COR-L47 (cell line): Measurements from ENCODE around the gene ERG.

Experiments used
- DNase-seq: peaks from one replicate; lab custom pipeline; 2025; lab: John Stamatoyannopoulos, UW

The ERG gene, protein sequence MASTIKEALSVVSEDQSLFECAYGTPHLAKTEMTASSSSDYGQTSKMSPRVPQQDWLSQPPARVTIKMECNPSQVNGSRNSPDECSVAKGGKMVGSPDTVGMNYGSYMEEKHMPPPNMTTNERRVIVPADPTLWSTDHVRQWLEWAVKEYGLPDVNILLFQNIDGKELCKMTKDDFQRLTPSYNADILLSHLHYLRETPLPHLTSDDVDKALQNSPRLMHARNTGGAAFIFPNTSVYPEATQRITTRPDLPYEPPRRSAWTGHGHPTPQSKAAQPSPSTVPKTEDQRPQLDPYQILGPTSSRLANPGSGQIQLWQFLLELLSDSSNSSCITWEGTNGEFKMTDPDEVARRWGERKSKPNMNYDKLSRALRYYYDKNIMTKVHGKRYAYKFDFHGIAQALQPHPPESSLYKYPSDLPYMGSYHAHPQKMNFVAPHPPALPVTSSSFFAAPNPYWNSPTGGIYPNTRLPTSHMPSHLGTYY

DNA sequence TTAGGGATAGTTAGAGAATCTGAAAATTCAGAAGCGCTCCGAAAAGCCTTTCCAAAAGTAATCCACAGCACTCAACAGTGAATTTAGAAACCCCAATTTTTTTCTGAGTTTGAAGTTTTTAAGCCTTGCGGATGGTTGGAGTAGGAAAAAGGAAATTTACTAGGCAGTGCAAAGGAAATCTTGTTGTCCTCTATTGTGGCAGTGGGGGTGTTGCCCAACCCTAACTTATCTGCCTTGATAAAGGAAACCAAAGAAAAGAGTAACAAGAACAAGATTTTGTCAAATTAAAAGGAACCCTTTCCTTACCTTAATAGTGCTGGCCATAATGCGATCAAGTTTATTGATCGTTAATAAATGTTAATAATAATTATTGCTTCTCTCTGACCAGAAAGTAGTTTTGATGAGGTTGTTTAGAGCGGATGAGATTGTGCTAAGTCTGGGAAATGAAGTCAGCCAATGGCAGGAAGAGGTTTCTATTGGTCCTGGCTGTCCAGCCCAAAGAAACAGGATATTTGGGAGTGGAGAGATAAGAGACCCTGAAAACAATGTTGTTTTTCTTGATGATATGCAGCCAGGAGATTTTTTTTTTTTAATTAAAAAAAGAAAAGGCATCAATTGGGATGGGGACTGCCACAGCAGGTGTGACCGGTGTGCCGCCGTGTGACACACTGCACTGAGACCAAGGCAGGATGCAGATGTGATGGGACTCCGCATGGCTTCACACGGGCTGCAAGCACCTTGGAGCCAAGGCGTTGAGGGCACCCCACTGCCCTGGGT lies at the start of gene ERG:
Gene ERG (minus strand): TSS at position 421 of the 777 bp plus-strand sequence. CDS start 97 bp downstream, at position 324.
- DNase-seq = no peak

DNA sequence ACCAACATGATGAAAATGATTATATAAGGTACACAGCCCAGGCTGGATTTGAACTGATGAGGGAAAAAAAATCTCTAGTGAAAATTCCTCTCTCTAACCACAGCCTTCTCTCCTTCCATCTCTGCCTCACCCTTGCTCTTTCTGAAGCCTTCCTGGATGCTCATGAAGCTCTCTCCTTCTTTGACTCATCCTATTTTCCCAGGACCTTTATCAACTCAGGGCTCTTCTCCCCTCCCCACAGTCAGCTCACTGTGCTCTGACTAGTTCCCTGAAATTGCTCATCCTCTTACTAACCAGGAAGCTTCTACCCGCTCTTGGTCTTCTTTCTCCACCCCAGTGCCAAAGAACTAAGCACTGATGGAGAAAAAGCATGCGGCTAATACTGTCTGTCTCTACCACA lies 46.4 kb upstream of the ERG start:
- no peak for DNase-seq

DNA sequence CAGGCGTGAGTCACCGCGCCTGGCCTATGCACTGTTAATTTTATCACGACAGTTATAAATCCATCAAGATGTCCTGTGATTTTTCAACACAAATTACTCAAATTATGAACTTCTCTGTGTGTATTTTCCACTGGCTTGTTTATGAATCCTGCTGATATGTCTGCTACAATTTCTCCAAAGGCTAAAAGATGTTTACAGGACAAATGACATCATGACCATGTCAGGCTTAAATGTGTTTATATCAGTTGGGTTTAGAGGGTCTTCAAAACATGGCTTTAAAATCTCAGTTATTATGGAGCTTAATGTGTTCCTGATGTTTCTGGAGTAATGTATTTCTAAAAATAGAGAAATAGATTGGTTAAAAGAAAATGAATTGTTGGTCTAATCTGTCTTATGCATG lies 44.0 kb upstream of the ERG start:
- no peak for DNase-seq

DNA sequence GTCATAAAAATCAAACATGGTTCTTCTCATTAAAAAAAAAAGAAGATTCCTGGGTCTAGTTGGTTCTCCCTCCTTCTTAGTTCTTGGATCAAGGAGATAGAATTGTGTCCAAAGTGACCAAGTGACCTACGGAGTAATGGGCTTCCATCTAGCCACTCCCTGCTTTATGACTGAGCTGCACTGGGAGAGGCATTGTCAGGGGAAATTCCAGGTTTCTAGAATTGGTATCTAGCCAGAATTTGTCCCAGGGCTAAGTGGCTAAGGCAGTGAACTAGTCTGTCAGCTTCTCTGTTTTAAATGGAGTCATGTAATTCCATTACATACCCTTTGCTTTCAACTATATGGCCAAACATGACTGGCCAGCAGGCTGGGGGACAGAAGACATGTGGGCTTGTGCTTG lies 40.1 kb upstream of the ERG start:
- no peak for DNase-seq

DNA sequence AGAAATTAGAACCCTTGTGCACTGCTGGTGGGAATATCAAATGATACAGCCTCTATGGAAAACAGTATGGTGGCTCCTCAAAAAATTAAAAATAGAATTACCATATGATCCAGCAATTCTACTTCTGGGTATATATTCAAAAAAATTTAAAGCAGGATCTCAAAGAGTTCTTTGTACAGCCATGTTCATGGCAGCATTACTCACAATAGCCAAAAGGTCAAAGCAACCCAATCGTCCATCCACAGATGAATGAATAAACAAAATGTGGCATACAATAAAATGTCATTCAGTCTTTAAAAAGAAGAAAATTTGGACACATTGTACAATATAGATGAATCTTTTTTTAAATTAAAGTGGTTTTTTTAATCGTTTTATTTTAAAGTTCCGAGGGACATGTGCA lies 36.3 kb upstream of the ERG start:
- no peak for DNase-seq

DNA sequence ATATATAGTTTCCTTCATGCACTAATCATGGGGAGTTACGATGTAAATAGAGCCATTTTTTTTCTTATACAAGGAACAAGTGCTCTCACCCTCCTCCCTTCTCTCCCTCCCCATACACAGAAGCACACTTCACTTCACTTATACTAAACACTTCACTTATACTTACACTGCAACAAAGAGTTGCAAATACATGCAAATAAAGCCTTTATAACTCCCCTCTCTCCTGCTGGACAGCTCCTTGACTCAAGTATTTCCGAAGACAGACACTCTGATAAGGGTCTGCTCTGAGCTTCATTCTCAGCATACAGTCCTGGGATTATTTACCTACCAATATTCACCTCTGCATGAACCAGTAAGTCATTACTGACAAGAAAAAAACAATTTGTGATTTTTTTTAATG lies 35.6 kb upstream of the ERG start:
- DNase-seq = no peak

DNA sequence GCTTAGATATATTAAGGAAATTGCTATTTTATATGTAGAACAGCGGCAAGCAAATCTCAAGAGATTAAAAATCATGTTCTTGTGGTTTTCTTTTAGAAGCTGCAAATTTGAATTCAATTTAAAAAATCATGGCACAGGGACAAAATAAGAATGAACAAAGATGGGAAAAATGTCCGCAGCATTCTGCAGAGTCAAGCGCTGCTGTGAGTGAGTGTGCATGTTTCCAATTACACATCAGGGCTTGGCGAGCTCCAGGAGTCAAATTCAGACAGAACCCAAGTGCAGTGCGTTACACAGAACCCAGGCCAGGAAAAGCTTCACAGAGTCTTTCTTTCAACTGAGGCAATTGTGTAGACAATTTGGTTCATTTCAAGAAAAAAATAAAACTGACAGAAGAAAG lies 33.3 kb upstream of the ERG start:
- no peak for DNase-seq

DNA sequence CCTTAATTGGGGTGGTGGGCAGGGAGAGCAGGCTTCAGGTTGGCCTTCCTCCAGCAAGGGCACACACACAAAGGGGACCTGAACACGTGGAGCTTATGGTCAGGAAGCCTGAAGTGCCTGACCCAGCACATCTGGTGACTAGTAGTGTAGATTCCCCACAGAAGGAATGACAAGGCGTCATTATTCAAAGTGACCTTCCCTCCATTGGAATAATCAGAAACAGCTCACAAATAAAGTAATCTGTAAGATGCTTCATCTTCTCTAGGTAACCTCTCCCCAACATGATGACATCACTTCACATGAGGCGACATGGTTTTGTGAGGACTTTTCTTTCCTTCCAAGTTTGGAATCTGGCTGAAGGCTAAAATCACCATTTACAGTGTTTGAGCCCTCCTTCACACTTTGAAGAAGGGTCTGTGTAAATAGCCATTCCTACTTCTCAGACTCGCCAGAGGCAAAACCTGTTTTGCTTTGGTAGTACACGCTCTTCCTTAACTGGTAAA lies 32.8 kb upstream of the ERG start:
- DNase-seq = no peak

DNA sequence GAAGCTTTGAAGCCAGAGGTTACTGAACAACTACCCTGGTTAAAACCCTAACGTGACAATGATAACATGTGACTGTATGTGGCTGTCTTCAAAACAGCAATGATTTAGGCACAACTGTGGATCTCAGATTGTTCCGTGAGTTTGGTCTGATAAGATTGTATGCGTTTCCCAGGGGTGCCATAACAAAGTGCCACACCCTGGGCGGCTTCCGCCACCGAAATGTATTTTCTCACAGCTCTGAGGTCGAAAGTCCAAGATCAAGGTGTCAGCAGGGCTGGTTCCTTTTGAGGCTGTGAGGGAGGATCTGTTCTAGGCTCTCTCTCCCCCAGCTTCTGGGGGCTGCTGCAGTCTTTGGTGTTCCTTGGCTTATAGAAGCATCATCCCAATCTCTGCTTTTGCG lies 29.5 kb upstream of the ERG start:
- DNase-seq = no peak

DNA sequence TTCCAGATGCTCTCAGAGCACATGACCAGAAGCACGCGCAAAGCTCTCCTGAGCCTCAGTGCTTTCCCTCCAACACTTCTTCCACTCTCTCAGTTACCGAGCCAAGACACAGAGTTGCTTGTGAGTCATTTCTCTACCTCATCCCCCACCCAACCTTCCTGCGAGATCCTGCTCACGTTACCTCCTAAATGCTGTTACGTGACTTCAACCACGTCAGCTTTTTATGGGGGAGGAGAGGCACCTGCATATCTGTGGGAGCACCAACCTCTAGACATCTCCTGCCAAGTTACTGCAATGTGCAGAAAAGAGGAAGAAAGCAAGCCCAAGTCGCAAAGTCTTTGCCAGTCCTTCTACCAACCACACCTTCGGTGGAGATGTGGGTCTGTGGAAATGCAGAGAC lies 27.2 kb upstream of the ERG start:
- DNase-seq = no peak

DNA sequence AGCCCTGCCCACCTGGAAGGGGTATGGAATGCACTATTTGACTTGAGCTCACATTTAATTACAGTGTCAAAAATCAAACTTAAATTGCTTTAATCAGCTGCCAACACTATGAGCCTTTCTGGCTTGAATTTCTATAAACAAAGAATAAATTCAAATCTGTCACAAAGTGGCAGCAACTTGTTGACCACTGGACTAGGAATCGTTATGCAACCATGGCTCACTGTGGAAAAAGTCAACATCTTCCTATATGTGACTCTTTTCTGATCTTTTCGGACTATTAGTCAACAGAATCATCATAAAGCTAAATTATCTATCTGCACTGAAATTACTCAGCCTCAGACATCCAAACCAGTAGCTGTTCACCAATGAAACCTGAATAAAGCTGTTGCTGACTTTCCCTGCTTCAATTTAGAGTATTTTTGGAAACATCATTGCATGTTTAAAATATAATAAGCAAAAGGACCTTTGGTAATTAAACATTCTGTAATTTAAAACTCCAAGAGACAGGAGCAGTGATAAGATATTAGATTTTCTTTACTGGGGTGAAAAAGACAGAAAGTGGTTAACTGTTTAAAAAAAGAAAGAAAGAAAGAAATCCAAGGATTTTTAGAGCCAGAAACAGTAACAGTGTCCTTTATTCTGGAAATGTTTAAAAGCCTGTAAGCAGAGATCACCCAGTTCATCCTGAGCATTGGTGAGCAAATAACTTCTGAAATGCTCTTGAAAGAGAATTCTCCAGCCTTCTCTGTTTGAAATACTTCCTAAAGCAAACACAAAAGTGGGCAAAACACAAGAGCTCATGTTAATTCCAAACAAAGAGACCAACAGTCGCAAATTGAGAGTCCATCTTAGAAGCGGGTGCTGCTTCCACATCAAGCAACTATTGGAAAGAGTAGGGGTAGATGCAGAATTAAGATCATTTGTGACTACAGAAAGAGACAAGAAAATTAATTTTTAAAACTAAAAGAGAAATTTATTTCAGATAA lies 26.2 kb upstream of the ERG start:
- DNase-seq = no peak

DNA sequence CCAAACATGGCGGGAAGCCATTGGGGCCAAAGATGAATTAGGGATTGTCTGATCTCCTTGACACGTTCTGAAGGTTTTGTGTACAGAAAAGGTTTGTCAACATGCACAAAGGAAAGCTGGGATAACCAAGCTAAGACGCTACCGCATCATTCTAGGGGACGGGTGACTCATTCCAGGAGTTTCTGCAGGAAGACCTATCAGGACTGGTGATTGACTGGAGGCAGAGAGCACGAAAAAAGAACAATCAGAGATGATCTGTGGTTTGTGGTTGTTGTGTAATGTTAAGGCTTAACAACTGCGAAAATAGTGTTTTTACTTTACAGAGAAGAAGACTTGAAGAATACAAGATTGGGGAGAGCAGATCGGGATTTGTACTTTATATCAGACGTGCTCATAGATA lies 22.2 kb upstream of the ERG start:
- no peak for DNase-seq

DNA sequence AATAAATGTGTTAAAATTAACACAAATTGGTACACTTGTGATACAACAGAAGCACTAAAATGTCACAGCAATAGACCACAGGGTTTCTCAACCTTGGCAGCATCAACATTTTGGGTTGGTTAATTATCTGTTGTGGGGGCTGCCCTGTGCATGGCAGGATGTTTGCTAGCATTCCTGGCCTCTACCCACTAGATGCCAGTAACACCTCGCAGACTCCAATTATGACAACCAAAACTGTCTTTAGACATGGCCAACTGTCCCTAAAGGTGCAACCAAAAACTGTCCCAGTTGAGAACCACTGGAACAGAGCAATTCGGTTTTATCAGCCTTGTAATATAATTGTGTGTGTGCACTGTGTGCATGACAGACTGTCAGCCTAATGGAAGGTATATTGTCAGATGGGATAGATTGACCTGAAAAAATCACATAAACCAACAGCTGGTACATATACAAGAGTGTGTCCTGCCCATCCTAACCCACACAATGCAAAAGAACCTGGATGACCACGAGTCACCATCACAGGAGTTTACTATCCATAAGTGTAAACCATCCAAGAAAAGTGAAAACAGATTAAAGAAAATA lies 13.5 kb upstream of the ERG start:
- no peak for DNase-seq

DNA sequence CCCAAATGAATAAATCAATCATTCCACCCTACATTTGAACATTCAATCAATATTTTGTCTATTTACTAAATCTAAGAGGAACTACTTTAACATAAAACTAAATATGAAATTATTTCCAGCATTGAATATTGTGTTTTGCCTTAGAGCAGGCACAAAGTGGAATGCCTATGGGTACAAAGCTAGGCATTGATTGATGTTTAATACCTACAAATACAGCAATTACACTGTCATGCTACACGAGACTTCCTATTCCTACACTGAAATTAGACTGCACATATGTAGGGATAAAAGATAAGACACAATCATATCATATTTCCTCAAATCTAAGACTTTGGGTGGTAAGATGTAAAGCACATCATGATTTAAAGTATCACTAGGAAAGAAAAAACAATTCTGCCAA lies 12.9 kb upstream of the ERG start:
- DNase-seq = no peak

DNA sequence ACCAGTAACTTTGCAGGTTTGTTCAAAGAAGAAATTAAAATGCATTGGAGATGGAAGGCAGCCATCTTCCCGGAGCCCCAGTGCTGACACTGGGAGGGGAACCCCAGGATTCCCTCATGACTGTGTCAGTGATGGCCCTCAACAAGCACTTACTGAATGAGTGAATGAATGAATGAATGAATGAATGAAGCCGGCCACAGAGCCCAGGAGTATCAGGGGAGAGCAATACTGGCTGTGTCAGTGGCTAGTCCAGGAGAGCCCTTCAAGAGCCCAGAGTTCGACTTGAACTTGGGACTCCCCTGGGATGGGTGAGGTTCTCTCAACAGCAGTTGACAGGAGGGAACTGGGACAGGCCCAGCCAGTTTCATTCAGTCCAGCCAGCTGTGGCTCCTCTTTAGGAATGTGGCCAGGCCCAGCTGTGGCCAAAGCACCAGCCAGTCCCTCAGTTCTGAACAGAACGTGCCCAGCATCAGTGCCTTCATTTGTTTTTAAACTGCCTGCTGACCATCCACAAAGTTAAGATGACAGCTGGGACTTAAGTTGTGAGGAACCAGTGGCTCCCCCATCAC lies 9.2 kb upstream of the ERG start:
- no peak for DNase-seq

DNA sequence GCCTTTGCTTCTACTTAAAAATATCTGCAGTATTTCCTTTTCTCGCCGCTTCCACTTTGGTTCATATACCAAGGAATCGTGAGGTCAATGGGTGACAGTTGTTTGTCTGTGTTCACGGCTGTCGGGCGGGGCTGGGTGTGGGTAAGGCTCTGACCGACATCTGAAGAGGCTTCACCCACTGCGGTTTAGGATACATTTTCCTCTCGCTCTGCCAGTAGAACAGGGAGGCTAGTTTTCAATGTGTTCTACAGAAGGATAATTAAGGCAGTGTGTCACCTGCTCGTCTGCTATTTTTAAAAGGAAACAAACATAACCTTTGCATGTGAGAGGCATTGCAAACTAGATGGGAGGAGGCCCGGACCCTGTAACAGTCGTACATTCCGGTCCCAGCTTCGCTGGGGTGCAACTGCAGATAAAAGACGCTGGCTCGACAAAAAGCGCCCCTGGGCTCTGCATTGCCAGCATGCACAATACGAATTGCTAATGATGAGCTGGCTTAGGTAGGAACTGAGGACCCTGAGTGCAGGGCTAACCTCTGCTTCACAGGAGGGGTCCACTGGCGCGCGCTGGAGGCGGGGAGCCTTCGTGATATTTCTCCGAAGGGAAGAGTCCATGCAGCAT lies 8.5 kb upstream of the ERG start:
- DNase-seq = no peak

DNA sequence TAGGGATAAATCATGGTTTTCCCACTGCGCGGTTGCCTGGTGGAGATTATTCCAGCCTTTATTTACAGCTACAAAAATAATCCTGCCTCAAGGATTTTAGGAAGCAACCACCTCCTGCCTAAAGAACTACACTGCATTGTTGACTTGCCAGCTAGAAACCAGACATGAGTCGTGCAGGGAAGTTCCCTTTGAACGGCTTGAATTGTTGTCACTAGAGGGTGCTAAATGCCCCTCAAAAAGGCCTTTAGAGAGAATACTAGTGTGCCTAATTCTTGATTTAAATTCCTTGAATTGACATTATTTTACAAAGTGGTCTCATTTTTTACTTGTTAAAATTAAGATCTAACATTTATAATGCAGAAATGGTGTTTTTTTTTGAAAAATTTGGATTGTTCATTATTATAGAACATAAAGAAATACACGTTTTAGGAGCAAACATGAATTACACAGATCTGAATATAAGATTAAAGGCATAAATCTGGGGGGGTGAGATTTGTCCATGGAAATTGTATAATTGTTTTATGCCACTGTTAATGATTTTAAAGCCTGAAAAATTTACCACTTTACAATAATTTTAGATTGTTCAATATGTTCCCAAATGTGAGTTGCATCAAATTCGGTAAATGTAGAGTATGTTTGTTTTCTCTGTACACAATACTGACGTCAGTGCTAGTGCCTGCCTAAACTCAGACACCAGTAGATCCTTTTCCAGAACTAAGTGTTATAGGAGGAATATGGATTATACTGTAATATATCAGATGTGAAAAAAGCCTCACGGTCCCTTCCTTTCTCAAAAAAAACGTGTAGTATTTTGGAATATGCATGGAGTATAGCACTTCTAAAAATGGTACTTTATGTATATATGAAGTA lies 7.6 kb upstream of the ERG start:
- peak; percentile 55 for DNase-seq

DNA sequence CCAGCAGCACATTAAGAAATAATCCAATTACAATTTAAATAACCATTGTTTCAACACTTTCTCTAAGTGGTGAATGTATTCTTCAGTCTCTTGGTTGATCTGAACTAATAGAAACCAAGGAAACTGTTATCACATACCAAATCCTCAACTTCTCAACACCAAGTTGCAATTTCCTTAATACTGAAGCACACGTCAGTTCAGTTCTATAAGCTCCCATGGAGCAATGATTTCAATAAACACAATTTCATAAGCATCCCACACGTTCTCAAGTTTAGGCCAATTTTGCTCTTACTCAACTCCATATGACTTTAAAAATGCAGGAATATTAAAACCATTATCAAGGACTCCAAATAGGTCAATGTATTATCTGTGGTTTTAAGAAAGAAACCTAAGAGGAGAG lies 5.8 kb upstream of the ERG start:
- no peak for DNase-seq

DNA sequence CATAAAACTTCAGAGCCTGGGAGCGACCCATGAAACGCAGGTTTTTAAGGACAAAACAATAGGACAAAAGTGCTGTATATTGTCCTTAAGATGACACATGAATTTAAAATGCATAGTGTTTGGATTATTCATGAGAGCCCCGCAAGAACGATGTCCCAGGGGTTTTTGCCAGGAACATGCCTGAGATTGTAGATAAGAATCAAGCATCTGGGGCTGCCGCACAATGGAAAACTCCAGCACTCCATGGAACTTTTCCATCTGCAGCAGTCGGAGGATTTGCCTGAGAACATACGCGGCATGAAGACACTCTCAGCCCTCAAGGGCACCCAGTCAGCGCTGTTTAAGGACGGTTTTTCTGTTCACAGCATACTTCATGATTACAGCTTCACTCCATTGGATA lies 5.3 kb upstream of the ERG start:
- no peak for DNase-seq

DNA sequence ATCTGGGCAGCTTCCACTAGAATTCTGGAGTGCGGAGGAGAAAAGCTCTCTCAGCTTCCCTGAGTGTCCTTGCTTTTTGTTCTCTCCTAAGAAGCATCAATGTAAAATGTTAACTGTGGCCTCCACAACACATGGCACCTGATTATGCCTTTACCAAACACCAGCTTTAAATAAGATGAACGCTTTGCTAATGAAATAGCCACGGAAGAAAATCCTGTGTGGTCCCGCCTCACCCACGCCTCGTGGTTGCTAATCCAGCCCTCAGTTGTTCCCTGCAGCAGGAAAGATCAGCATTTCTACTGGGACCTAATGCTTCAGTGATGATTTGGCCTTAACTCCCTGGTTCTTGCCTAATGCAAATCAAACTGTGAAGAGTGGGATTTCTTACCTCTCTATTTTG lies 1.8 kb upstream of the ERG start:
- no peak for DNase-seq
